Stimulated activated CD8-positive, alpha-beta memory T cell treated with anti-CD3 and anti-CD28 coated beads, Interleukin-2, amount 100 ng/mL, for 1 hour (primary cell): Measurements from ENCODE around the gene CHST8.
"Not testable (repeated sequence)": the region's sequence is repeated elsewhere in the genome, so short reads cannot be mapped to it uniquely, and the experiment has no call there.

ENCODE experiments used
- DNase-seq, 2 donors: peaks; one replicate each; pipeline ENCODE4 v3.0.0-alpha.2; 2020; ENCODE audit warnings: low read depth in 2 of 2

CHST8 gene

DNA sequence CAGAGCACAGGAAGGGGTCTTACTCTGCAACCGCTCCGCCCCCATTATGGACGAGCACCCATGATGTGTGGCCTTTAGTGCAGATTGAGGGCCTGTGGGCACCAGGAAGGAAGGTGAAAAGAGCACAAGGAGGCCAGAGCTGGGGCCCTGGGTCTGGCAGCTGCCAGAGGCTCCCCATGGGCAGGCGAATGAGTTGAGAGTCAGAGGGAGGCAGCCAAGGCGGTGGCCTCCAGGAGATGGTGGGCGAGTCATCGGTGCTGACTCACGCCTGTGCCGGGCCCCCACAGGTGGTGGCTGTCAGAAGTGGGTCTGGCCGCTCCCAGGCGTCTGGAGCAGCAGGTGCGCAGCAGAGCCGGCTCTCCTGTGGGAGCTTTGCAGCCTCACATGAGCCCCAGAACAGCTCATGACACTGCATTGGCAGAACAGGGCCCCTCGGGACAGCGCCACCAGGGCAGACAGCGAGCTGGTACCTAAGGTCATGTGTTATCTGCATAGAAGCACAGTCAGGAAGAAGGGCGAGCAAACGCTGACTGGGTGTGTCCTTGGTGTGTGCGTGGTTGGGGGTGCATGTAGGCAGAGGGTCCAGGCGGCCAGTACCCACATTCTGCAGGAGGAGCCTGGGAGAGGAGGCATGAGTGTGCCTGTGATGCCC, 68.8 kb downstream of the CHST8 start:
- no peak for DNase-seq

DNA sequence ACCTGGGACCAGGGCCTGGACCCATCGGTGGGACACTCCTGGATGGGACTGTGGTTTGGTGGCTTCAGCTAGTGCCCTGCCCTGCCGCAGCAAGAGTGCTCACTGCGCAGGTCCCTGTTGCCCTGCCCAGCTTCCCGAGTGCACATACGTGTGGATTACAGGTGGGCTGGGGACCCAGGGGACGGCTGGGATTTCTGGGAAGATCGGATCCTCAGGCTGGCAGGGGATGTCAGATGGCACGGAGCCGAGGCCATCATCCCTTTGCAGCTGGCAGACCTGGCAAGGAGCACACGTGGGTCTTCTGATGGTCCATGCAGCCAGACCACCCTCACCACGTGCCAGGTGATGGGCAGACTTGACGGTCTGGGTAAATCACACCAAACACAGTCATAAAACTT, 69.3 kb downstream of the CHST8 start:
- DNase-seq, result no peak

DNA sequence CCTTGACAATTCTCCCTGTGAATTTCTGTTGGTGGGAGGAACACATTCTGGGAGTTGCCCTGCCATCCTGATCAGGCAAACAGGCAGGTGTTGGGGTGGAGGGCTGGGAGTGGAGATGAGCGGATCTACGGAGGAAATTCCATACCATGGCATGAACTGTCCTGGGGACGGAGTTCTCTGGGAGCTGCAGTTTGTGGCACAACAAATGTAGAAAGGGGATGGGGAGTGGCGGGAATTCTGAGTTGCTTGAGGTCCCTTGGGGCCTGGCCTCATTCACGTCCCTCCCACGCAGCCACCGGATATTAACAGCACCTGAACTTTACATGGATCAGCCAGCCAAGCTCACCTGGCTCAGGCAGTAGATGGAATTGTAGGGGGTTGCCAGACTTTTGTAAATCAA, 70.0 kb downstream of the CHST8 start:
- DNase-seq, result no peak

DNA sequence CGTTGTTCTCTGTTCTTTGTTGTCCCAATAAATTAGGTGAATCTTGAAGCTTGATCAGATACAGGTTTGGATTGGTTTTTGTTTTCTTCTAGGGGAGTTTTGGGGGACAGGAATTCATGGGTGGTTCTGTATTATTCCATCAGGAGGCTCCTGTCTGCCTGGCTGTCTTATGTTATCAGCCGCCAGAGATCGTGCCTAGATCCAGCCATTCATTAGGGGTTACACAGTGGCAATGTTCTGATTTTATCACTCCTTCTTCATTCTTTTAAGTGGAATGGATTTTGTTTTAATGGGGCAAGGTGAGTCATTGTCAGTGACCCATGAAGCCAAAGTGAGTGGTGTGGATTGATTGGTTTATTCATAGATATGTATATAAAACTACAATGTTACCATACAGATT, 71.9 kb downstream of the CHST8 start:
- no peak for DNase-seq

DNA sequence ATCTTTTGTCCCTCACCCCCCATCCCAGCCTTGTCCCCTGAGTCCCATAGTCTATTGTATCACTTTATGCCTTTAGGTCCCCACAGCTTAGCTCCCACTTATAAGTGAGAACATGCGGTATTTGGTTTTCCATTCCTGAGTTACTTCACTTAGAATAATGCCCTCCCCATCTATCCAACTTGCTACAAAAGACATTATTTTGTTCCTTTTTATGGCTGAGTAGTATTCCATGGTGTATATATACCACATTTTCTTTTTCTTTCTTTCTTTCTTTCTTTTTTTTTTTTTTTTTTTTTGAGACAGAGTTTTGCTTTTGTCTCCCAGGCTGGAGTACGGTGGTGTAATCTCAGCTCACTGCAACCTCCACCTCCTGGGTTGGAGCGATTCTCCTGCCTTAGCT, 73.8 kb downstream of the CHST8 start:
- DNase-seq, result not testable (repeated sequence)

DNA sequence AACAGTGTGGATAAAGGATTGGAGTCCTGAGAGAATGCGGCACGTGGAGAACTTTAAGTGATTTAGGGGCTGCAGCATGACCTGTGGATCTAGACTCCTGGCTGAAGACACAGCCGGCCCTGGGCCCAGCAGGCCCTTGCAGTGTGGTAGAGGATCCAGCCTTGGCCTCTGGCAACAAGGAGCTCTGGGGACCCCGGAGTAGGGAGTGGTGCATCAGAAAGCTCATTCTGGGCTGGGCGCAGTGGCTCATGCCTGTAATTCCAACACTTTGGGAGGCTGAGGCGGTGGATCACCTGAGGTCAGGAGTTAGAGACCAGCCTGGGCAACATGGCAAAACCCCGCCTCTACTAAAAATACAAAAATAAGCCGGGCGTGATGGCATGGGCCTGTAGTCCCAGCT, 76.0 kb downstream of the CHST8 start:
- DNase-seq, result no peak

DNA sequence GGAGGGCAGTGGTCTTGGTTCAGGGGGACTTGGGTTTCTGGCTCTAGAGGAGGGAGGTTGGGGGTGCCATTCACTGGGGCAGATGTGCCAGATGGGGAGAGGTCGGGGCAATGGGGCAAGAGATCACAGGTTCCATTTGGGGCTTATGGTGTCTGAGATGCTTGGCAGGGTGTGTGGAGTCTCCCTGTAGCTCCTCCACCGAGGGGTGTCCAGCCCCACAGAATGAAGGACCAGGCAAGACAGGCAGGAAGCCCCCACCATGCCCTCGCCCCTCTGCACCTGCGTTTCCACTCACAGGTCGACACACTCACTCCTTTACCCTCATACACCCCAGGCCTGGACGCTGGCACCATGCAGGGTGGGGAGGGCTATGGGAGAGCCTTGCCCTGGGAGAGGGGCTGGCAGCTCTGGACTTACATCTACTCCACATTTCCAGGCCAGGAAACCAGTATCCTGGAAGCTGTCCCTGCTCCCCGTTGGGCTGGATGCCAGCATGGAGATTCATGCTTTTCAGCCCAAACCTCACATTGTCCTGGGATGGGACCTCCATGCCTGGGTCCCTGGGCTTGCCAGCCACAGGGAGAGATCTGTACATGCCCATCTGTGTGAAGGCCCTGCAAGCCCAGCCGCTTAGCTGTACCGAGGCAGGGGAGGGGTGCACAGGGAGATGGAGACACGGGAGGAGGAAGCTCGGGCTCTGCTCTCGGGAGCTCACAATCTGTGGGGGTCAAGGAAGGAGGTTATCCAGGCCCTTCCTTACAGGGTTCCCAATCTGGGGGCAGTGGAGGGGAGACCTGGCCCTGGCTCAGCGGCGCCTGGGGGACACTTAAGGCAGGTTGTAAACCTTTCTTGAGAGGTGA, 77.1 kb downstream of the CHST8 start:
- no peak for DNase-seq

DNA sequence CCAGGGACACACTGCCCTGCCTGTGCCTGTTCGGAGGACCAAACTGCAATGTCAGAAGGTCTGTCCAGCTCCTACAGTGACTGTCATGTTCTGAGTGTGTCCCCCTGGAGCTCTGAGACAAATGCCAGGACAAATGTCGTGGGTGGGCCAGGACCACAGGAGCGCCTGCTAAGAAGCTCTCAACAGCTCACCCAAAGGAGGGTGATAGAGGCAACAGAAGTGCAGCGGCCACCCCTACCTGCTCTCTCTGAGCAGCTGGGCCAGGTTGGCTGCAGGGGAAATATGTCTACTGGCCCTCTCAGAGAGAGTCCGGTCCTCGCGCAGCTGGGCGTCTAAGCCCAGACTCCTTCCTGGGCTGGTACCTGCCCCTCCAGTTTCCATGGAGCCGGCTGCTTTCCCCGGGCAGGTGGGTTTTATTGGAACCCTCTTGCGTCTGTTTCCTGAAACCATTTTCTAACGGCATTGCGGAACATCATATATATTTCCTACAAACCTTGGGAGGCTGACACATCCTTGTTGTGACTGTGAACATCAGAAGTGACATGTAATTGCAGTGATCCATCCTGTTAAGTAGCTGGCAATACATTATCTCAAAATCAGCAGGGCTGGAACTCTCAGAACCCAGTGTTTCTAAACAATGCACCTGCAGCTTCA, 78.1 kb downstream of the CHST8 start:
- DNase-seq, result no peak

DNA sequence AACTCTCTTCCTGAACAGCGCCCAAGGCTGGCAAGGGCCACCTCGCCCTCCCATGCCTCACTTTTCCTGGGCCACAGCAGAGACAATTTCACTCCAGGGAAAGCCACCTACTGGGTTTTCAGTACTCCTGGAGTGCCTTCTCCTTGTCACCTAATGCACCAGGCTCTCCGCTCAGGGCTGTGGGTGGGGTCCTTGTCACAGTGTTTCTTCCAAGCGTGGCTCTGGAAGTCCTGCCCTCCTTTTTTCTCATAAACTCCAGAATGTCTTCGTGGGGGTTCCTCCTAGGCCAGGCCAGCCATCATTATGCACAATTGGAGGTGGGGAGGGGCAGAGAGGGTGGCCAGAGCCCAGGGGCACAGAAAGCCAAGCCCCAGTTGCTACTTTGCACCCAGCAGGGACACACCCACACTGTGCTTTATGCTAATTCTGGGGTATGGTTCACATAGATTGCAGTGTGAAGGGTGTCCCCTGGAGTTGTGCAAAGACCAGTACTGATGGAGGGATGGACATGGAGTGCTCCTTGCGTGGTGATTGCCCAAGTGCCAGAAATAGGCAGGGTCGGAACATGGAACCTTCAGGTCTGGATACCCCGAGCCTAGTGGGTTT, 78.8 kb downstream of the CHST8 start:
- no peak for DNase-seq

DNA sequence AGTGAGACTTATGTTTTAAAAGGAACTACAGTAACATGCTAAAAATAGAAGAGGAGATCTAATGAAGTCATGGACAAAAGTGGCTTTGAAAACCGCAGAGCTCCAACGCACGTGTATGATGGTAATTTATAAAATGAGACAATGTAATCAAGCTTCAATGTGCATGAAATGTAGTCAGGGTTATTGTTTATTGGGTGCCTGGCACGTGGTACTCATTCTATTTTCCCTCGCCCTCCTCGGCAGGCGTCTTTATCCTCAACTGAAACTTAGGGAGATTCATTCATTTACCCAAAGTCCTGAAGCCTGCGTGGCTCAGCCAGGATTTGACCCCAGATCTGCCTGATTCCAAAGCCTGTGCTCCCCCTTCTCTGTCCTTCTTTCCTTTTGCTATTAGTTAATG, 79.8 kb downstream of the CHST8 start:
- DNase-seq, result no peak

DNA sequence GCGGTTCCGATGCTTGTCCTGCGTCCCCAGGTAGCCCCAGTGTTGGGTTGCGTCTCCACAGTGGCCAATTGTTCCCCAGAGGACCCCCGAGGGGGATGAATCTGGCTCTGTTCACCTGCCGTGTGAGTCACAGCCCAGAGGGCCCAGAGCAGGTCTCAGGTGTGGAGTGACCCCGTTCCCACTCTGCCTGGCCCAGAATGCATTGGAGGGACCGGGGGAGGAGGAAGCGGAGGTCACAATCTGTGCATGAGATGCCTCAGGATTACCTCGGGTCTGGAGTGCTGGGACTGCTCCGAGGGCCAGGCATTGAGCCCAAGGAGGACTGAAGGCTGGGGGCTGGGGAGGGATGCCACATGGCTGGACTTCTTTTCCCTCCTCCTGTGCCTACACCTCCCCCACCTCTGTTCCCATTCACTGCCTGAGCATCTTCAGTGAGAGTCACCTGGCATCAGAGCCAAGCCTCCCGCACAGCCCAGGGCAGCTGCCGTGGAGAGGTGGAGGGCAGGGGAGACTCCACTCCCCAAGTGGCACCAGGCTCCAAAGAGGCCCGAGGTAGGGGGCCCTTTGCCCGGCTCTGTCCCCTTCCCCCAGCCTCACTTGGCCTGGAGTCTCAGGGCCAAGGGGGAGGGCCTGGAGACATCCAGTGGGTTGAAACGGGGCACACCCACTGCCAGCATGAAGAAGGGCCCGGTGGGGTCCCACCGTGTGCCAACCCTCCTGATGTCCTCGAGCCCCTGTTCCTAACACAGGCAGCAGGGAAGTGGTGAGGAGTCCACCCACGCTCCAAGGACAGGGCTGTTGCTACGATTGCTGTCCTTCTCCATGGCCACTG, 81.1 kb downstream of the CHST8 start:
- DNase-seq, result no peak

DNA sequence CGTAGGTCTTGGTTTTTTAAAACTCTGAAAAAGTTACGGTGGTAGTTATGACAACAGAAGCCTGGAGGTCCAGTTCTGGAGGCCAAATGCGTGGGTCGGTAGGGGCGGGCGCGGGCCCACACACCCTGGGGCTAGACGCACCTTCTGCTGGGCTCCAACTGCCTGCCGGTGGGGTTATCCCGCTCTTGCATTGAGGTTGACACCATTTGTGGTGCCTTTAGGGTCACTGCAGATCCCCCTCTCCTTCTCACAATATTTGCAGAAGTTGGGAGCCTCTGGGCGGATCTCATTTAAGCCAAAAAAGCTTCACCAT, 81.6 kb downstream of the CHST8 start:
- no peak for DNase-seq

DNA sequence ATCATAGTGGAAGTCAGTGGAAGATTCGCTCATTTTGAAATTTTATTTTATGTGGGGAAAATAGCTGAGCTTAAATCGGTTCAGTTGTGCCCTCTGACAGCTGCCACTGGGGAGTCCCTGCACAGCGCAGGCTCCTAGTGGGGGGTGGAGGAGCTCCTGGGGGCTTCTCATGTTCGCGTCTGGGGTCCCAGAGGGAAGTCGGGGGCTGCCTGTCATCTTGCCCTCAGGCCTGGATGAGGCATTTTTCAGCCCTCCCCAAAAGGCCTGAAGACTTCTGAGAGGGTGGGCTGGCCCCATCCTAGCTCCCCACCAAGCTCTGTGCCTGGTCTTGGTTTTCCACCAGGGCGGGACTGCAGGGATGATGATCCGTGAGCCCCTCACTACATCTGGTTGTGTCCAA, 82.1 kb downstream of the CHST8 start:
- no peak for DNase-seq

DNA sequence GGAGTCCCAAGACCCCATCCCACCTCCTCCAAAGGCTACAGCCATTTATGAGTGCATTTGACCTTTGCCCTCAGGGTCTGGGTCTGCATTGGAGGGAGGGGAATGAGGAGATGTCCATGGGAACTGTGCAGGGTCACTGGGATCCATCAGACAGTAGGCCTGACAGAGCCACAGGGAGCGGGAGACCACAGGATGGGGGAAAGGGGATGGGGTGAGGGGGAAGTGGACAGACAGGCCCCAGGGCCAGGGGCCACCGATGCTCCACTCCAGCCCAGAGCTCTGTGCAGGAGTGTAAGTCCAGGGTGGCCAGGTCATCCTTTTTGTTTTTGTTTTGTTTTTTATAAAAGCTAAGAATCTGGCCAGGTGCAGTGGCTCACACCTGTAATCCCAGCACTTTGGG, 82.5 kb downstream of the CHST8 start:
- no peak for DNase-seq

DNA sequence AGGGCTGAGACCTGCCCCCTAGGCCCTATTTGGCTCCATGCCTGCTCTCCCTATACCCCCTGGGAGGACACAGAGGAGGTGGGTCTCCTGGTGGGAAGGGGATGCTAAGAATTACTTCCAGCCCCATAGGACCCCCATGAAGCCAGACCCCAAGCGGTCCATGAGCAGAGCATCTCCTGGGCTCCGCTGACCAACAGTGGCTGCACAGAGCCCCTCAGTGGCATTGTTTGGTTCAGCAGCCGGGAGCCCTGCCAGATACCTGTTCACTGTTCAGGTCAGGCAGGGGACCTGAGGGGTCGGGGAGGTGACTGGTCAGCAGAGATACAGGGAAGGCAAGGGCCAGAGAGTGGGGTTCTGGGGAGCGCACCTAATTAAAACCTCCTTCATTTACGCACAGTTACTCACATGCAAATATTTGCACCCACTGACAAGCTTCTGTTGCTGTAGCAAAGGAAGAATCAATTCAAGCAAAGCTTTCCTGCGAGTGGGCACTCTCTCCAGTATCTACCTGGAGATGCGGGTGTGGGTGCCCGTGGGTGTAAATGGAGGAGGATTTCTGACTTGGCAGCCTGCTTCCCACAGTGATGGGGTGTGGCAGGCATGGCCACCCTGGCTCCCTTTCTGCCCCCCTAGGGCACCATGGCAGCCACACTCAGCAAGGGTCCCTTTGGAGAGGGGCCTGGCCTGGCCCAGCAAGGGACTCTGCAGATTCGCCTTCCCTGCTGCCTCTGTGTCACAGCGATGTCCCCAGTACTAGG, 83.5 kb downstream of the CHST8 start:
- DNase-seq, result no peak

DNA sequence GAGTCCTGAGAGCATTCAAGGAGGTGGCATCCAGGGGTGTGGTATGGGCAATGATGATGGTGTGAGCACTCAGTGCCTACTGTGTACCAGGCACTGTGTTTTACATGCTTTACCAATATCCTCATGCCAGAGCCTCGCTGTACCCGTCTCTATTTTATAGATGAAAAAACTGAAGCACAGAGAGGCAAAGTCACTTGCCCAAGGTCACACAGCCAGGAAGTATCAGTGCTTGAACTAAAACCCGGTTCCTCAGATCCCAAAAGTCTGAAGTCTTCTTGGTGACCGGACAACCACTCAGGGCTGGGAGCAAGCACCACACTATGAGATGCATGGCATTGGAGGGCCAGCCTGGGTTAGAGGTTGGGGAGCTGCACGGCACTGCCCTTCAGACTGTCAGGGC, 84.1 kb downstream of the CHST8 start:
- no peak for DNase-seq

DNA sequence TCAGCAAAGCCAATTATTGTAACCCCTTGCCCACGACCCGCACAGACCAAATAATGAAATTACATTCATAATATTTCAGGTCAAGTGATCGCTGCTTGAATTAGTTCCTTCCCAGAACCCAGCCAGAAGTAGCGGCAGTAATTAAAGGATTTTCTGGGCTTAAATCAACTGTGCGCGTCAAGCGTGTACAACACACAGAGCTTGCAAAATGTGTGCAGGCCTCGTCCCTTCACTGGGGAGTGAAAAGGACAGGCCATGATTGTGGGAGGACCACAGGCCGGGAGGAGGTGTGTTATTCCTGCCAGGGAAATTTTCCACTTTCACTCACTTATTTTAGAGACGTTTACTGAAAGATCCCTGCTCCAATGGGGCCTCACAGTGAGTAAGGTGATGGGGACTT, 84.9 kb downstream of the CHST8 start:
- DNase-seq, result no peak

DNA sequence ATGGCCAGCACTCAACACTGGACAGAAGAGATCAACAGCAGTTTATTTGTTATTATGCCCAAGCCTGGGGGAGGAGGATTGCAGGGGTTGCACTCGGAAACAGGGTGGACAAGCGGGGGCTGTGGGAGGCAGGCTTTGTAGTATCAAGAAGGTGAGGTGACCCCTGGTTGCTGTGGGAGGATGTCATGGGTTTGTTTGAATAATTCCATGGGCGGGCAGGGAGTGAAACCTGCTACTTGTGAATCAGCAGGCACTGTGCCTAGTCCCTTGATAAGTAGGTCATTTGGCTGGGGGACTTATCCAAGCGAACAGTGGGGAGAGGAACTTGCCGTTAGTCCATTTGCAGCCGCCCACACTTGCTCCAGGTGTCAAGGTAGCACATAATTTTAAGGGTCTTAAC, 90.5 kb downstream of the CHST8 start:
- DNase-seq, result no peak

DNA sequence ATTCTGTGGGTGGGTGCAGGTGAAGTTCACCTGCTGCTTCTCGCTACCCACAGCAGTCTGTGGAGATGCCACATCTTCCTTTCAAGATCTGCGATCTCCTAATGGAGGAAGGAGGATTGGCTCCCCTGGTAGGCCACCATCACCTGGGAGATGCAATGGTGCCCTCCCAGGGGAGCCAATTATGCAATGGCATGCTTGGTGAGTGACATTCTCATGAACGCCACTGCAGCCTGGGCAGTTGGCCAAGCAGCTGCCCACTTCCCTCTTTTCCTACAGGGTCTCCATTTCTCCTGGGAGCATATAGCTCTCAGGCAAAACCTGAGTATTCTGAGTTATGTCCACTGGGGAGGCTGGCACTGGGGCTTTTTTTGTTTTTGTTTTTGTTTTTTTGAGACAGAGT, 91.4 kb downstream of the CHST8 start:
- DNase-seq, result no peak

DNA sequence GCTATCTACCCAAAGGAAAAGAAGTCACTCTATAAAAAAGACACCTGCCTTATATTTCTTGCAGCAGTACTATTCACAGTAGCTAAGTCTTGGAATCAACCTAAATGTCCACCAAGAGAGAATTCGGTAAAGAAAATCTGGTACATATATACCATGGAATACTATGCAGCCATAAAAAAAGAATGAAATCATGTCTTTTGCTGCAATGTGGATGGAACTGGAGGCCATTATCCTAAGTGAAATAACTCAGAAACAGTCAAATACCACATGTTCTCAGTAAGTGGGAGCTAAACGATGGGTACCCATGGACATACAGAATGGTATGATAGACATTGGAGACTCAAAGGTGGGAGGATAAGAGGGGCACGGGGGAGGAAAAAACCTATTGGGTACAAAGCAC, 92.4 kb downstream of the CHST8 start:
- DNase-seq, result no peak

DNA sequence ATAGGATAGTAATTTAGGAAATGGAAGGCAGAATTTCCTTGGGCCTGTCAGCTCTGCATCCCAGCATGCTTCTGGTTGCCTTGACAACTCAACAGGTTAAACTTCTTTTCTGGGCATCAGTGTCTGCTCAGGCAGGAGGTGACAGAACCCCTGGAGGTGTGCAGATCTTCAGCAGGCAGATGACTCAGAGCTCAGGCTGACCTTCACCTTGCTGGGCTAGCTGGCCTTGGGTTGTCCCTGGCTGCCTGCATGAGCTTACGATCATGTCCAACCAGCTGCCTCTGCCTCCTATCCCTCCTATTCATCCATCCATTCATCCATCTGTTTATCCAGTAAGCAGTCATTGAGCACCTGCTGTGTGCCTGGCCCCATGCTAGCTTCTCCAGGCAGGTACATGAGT, 93.7 kb downstream of the CHST8 start:
- no peak for DNase-seq
